IMR-90 (cell line): ENCODE data around the gene TOMM22.

Source experiments
- CEBPB ChIP-seq: IDR thresholded peaks from 2 replicates; pipeline ENCODE4 v1.6.1; 2012; ENCODE audit warnings: low read depth, low read length, improper control_type of control experiment
- FOS ChIP-seq: fragments of 150-350 bp; IDR thresholded peaks from 2 replicates; pipeline ENCODE4 v1.6.1; 2016; ENCODE audit warnings: low read depth, low read length
- MAFK ChIP-seq: IDR thresholded peaks from 2 replicates; pipeline ENCODE4 v1.6.1; 2012; ENCODE audit warnings: low read depth, low read length, improper control_type of control experiment
- MXI1 ChIP-seq: IDR thresholded peaks from 2 replicates; pipeline ENCODE4 v1.6.1; 2012; ENCODE audit warnings: low read depth, mild to moderate bottlenecking, low read length, moderate library complexity, borderline replicate concordance
- NFE2L2 ChIP-seq: fragments of 150-350 bp; IDR thresholded peaks from 2 replicates; pipeline ENCODE4 v1.6.1; 2016; ENCODE audit warnings: low read depth, mild to moderate bottlenecking, low read length
- POLR2A ChIP-seq: IDR thresholded peaks from 2 replicates; pipeline ENCODE4 v1.6.1; 2012; ENCODE audit warnings: mild to moderate bottlenecking, low read depth, low read length
- RCOR1 ChIP-seq: IDR thresholded peaks from 2 replicates; pipeline ENCODE4 v1.6.1; 2012; ENCODE audit warnings: mild to moderate bottlenecking, low read length, improper control_type of control experiment; ENCODE audit not compliant: insufficient replicate concordance
- RFX5 ChIP-seq: IDR thresholded peaks from 2 replicates; pipeline ENCODE4 v1.8.0; 2012; ENCODE audit warnings: low read depth, mild to moderate bottlenecking, low read length, moderate library complexity
- TF ChIP-seq, protein P1 (sequence below): conservative IDR thresholded peaks from 2 replicates; pipeline ENCODE4 v1.5.1; 2012; ENCODE audit warnings: mild to moderate bottlenecking, low read depth, low read length, improper control_type of control experiment

- TF ChIP-seq RCOR1: no peak
- TF ChIP-seq MXI1: no peak
- TF ChIP-seq, protein P1, sequence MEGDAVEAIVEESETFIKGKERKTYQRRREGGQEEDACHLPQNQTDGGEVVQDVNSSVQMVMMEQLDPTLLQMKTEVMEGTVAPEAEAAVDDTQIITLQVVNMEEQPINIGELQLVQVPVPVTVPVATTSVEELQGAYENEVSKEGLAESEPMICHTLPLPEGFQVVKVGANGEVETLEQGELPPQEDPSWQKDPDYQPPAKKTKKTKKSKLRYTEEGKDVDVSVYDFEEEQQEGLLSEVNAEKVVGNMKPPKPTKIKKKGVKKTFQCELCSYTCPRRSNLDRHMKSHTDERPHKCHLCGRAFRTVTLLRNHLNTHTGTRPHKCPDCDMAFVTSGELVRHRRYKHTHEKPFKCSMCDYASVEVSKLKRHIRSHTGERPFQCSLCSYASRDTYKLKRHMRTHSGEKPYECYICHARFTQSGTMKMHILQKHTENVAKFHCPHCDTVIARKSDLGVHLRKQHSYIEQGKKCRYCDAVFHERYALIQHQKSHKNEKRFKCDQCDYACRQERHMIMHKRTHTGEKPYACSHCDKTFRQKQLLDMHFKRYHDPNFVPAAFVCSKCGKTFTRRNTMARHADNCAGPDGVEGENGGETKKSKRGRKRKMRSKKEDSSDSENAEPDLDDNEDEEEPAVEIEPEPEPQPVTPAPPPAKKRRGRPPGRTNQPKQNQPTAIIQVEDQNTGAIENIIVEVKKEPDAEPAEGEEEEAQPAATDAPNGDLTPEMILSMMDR: no peak
- no peak for TF ChIP-seq NFE2L2
- TF ChIP-seq RFX5: no peak
- no peak for TF ChIP-seq POLR2A
- no peak for TF ChIP-seq FOS
- TF ChIP-seq CEBPB: no peak
- no peak for TF ChIP-seq MAFK
Measured at GRCh38 chr22:38720350-38720749, 38.6 kb downstream of the TOMM22 start.
